Choroid plexus epithelial cell (primary cell): ENCODE results near the gene CECR2.

Experiments used
- DNase-seq: peaks from one replicate; pipeline ENCODE4 v3.0.0-alpha.2; 2010; ENCODE audit warnings: low read depth
- H3K4me3 ChIP-seq: 2 replicates; pipeline ENCODE4 v1.5.1; 2011; ENCODE audit warnings: low read depth, mild to moderate bottlenecking, control low read depth, low read length, moderate library complexity
- TF ChIP-seq, protein P1 (sequence below): conservative IDR thresholded peaks from 2 replicates; pipeline ENCODE4 v1.5.1; 2011; ENCODE audit warnings: low read depth, mild to moderate bottlenecking, control low read depth, inconsistent platforms, low read length, moderate library complexity

The CECR2 gene

DNA sequence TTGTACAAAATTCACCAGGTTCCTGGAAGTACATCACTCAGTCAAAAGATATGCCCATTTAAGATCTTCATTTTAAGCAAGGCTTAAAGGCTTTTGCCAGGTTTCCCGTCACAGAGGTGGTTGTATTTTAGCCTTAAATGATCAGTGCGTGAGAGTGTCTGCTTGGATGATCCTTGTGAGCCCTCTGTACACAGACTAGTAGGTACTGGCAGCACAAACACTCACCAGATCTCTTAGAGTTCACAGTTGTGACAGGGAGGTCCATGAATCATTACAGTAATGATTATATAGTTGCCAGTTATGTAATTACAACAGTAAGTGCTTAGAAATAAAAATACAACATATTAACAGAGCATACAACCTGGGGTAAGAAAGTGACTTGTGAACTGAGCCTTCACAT is 109.9 kb downstream of the CECR2 start:
- TF ChIP-seq, protein P1, sequence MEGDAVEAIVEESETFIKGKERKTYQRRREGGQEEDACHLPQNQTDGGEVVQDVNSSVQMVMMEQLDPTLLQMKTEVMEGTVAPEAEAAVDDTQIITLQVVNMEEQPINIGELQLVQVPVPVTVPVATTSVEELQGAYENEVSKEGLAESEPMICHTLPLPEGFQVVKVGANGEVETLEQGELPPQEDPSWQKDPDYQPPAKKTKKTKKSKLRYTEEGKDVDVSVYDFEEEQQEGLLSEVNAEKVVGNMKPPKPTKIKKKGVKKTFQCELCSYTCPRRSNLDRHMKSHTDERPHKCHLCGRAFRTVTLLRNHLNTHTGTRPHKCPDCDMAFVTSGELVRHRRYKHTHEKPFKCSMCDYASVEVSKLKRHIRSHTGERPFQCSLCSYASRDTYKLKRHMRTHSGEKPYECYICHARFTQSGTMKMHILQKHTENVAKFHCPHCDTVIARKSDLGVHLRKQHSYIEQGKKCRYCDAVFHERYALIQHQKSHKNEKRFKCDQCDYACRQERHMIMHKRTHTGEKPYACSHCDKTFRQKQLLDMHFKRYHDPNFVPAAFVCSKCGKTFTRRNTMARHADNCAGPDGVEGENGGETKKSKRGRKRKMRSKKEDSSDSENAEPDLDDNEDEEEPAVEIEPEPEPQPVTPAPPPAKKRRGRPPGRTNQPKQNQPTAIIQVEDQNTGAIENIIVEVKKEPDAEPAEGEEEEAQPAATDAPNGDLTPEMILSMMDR = no peak
- DNase-seq = no peak
- no peak overlapping the region for H3K4me3 ChIP-seq

DNA sequence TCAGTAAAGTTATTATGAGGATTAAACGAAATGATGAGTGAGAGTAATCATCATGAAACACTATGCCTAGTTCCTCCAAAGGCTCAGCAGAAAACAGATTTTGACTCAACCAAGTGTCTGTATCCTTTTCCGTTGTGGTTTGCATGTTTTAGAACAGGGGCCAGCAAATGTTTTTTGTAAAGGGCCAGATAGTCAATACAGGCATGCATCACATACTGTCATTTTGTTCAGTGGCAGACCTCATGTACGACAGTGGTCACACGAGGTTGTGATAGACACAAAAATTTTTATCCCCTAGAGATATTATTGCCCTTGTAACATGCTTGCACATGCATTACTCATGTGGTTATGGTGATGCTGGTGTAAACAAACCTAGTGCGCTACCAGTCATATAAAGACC is 112.2 kb downstream of the CECR2 start:
- H3K4me3 ChIP-seq = no peak overlapping the region
- DNase-seq = no peak
- TF ChIP-seq, protein P1 = no peak

DNA sequence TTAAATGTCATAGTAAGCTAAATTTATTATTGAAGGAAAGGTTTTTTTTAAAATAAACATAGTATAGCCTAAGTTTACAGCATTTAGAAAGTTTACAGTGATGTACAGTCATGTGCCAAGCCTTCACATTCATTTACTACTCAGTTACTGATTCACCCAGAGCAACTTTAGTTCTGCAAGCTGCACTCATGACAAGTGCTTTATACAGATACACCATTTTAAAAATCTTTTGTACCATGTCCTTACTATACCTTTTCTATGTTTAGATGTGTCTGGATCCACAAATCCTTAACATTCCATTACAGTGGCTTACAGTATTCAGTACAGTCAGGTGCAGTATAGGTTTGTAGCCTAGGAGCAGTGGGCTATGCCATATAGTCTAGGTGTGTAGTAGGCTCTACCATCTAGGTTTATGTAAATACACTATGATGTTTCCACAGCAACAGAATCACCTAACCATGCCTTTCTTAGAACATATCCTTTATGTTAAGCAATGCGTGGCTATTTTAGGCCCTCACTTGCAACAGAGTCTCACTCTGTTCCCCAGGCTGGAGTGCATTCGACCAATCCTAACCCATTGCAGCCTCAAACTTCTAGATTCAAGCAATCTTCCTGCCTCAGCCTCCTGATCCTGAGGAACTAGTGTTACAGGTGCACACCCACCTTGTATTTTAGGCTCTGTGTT is 114.6 kb downstream of the CECR2 start:
- no peak overlapping the region for H3K4me3 ChIP-seq
- peak; percentile 29 for DNase-seq
- TF ChIP-seq, protein P1 = no peak

DNA sequence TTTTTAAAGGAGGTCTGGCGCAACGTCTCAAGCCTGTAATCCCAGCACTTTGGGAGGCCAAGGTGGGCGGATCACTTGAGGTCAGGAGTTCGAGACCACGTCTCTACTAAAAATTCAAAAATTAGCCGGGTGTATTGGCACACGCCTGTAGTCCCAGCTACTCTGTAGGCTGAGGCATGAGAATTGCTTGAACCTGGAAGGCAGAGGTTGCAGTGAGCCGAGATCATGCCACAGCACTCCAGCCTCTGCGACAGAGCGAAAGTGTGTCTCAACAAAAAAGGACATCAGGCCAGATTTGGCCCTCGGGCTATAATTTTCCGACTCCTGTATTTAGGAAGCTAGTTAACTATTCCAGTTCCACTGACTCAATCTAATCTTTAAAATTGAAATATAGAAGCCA is 115.3 kb downstream of the CECR2 start:
- H3K4me3 ChIP-seq = no peak overlapping the region

DNA sequence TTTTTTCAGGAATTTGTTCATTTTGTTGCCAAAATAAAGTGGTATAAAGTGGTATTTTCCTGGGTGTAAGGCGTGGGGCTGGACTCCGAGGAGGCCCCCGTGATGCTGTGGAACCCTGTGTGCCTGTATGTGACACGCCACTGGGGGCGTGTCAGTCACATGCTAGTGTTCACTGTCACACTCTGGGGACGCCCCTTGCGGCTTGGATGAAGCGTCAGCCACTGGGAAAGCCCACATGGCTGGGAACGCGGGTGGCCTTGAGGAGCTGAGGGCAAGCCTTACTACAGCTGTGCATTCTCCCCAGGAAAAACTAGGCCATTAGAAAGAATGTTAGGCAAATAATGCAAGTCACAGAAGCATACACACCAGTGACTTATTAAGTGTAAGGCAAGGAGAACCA is 117.1 kb downstream of the CECR2 start:
- DNase-seq = no peak
- TF ChIP-seq, protein P1 = no peak
- H3K4me3 ChIP-seq = no peak overlapping the region

More for the DNA sequence above, 115.3 kb downstream of the CECR2 start:
- DNase-seq = no peak
- TF ChIP-seq, protein P1 = no peak

DNA sequence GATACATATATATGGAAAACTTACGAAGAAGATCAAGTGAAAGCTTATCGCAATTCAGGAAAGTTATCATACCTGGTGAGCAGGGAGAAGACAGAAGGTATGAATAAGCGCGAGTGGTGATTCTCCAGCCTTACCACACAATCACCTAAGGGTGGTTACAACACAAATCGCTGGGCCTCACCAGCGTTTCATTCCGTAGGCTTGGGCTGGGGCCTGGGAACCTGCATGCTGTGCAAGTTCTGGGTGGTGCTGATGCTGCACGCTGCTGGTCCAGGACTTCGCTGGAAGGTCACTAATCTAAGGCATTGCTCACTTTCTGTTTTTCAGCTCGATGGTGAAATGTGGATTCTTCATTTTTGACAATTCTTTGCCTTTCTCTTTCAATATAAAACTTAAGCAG is 117.5 kb downstream of the CECR2 start:
- DNase-seq = no peak
- H3K4me3 ChIP-seq = no peak overlapping the region
- TF ChIP-seq, protein P1 = no peak

DNA sequence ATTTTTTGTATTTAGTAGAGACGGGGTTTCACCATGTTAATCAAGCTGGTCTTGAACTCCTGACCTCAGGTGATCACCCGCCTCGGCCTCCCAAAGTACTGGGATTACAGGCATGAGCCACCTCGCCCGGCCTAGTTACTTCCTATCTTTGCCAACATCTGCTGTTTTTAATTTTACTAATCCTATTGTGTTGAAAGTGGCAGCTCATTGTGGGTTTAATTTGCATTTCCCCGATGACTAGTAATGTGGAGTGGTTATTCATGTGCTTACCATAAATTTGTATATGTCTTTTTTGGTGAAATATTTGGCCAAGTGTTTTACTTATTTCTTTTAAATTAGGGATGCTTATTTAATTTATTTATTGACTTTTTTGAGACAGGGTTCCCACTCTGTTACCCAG is 119.8 kb downstream of the CECR2 start:
- no peak overlapping the region for H3K4me3 ChIP-seq
- TF ChIP-seq, protein P1 = no peak
- DNase-seq = no peak
